Measurements from ENCODE around the gene RLF. TPM values are rescaled to one million over a fixed set of nuclear protein-coding genes. Genes with fewer than 3 reads are reported as not detected.

Gene RLF
- 10 to 100 TPM in 1 of 2 donors, 1 to 10 TPM in 1; 9.5 to 14.7 TPM for total RNA-seq
- long read RNA-seq, full-length matches to known transcripts = 7 of 14 reads
- long read RNA-seq, partial matches to known transcripts = 2 of 14 reads
- long read RNA-seq, other reads (novel, unspliced or antisense) = 5 of 14 reads

GRCh38 chr1:40161125-40161887 is at the start of gene RLF:
Gene RLF, plus strand, starts transcription at chr1:40161387. Its CDS starts 13 bp downstream, at chr1:40161400.
- ATAC-seq (peak; percentile 98), DNase-seq (peak; percentile 94 to 96)
- intact Hi-C loops (cut with DNase I, micrococcal nuclease) = no loop called here

- ATAC-seq = no peak
- DNase-seq = no peak
- intact Hi-C loops (cut with DNase I, micrococcal nuclease) = no loop called here
Observed at GRCh38 chr1:40114400-40114799, 46.8 kb upstream of the RLF start.

- ATAC-seq (no peak), DNase-seq (no peak)
- intact Hi-C loops (cut with DNase I, micrococcal nuclease) = no loop called here
Observed at GRCh38 chr1:40120128-40120527, 41.1 kb upstream of the RLF start.

GRCh38 chr1:40122855-40123254 is 38.3 kb upstream of the RLF start:
- DNase-seq = no peak
- intact Hi-C loops (cut with DNase I, micrococcal nuclease) = no loop called here
- no peak for ATAC-seq

GRCh38 chr1:40130892-40131291 is 30.3 kb upstream of the RLF start:
- intact Hi-C loops (cut with DNase I, micrococcal nuclease) = no loop called here
- DNase-seq (no peak), ATAC-seq (no peak)

GRCh38 chr1:40132383-40133311 is 28.5 kb upstream of the RLF start:
- intact Hi-C loops (cut with DNase I, micrococcal nuclease) = no loop called here
- DNase-seq (no peak), ATAC-seq (no peak)

- no peak for ATAC-seq
- no peak for DNase-seq
- intact Hi-C loops (cut with DNase I, micrococcal nuclease) = no loop called here
Observed at GRCh38 chr1:40133312-40133665, 27.9 kb upstream of the RLF start.

- DNase-seq = no peak
- no peak for ATAC-seq
- intact Hi-C loops (cut with DNase I, micrococcal nuclease) = no loop called here
Observed at GRCh38 chr1:40133839-40134238, 27.3 kb upstream of the RLF start.

- DNase-seq (no peak), ATAC-seq (no peak)
- intact Hi-C loops (cut with DNase I, micrococcal nuclease) = loop anchor here in 1 of 2 donors (10.0 kb wide), 2 partner anchors 104 to 264 kb away; partner anchors contain the start of gene TMCO2
Observed at GRCh38 chr1:40140211-40140973, 20.8 kb upstream of the RLF start.

- ATAC-seq (no peak), DNase-seq (no peak)
- intact Hi-C loops (cut with DNase I, micrococcal nuclease) = loop anchor here in 1 of 2 donors (10.0 kb wide), 2 partner anchors 103 to 263 kb away; partner anchors contain the start of gene TMCO2
Observed at GRCh38 chr1:40141878-40142535, 19.2 kb upstream of the RLF start.

GRCh38 chr1:40143891-40144575 is 17.2 kb upstream of the RLF start:
- DNase-seq (peak in 1 of 2 donors; percentile 36), ATAC-seq (peak; percentile 82)
- intact Hi-C loops (cut with DNase I, micrococcal nuclease) = loop anchor here in 1 of 2 donors (10.0 kb wide), 2 partner anchors 101 to 261 kb away; partner anchors contain the start of gene TMCO2

- DNase-seq = no peak
- intact Hi-C loops (cut with DNase I, micrococcal nuclease) = no loop called here
- ATAC-seq = no peak
Observed at GRCh38 chr1:40151457-40152079, 9.6 kb upstream of the RLF start.

GRCh38 chr1:40153073-40153770 is 8.0 kb upstream of the RLF start:
- intact Hi-C loops (cut with DNase I, micrococcal nuclease) = no loop called here
- ATAC-seq = peak; percentile 64
- no peak for DNase-seq

GRCh38 chr1:40155135-40155534 is 6.1 kb upstream of the RLF start:
- DNase-seq (no peak), ATAC-seq (no peak)
- intact Hi-C loops (cut with DNase I, micrococcal nuclease) = no loop called here

GRCh38 chr1:40155910-40156309 is 5.3 kb upstream of the RLF start:
- ATAC-seq = no peak
- intact Hi-C loops (cut with DNase I, micrococcal nuclease) = no loop called here
- no peak for DNase-seq

- ATAC-seq (no peak), DNase-seq (no peak)
- intact Hi-C loops (cut with DNase I, micrococcal nuclease) = no loop called here
Observed at GRCh38 chr1:40160806-40161124, 422 bp upstream of the RLF start.

GRCh38 chr1:40161888-40162397 is 756 bp downstream of the RLF start:
- ATAC-seq (peak; percentile 64), DNase-seq (peak in 1 of 2 donors; percentile 52)
- intact Hi-C loops (cut with DNase I, micrococcal nuclease) = no loop called here

All from left colon (tissue), 2 donors.